LNCaP clone FGC (cell line): ENCODE measurements around the gene COG7.

ENCODE experiments used
- DNase-seq: peaks from one replicate; pipeline ENCODE4 v3.0.0-alpha.2; 2011; ENCODE audit warnings: low read depth
- H3K4me3 ChIP-seq: 2 replicates; pipeline ENCODE4 v1.5.1; 2011; ENCODE audit warnings: mild to moderate bottlenecking, low read depth, low read length, control low read depth
- TF ChIP-seq, protein P1 (sequence below): IDR thresholded peaks from 2 replicates; pipeline ENCODE4 v1.5.1; 2012; ENCODE audit warnings: mild to moderate bottlenecking; ENCODE audit not compliant: control insufficient read depth, insufficient read depth; ENCODE audit errors: extremely low read depth

The COG7 gene

GRCh38 chr16:23380501-23380951 is 72.5 kb downstream of the COG7 start:
- no peak for DNase-seq
- TF ChIP-seq, protein P1, sequence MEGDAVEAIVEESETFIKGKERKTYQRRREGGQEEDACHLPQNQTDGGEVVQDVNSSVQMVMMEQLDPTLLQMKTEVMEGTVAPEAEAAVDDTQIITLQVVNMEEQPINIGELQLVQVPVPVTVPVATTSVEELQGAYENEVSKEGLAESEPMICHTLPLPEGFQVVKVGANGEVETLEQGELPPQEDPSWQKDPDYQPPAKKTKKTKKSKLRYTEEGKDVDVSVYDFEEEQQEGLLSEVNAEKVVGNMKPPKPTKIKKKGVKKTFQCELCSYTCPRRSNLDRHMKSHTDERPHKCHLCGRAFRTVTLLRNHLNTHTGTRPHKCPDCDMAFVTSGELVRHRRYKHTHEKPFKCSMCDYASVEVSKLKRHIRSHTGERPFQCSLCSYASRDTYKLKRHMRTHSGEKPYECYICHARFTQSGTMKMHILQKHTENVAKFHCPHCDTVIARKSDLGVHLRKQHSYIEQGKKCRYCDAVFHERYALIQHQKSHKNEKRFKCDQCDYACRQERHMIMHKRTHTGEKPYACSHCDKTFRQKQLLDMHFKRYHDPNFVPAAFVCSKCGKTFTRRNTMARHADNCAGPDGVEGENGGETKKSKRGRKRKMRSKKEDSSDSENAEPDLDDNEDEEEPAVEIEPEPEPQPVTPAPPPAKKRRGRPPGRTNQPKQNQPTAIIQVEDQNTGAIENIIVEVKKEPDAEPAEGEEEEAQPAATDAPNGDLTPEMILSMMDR: no peak
- H3K4me3 ChIP-seq: no peak overlapping the region

- no peak for DNase-seq
- H3K4me3 ChIP-seq: no peak overlapping the region
- TF ChIP-seq, protein P1: no peak
Observed at GRCh38 chr16:23379707-23380106, 73.3 kb downstream of the COG7 start.

DNA sequence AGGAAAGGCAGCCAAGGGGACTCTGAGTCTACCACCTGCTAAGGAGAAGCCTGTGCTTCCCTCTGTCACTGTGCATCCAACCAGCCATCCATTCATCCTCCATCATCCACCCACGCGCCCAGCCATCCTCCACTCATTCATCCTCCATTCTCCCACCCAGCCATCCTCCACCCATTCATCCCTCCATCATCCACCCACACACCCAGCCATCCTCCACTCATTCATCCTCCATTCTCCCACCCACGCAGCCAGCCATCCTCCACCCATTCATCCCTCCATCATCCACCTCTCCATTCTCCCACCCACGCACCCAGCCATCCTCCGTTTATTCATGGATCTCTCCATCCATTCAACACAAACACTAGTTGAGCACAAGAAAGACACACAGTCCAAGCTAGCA is 74.1 kb downstream of the COG7 start:
- DNase-seq: no peak
- TF ChIP-seq, protein P1: no peak
- no peak overlapping the region for H3K4me3 ChIP-seq

DNA sequence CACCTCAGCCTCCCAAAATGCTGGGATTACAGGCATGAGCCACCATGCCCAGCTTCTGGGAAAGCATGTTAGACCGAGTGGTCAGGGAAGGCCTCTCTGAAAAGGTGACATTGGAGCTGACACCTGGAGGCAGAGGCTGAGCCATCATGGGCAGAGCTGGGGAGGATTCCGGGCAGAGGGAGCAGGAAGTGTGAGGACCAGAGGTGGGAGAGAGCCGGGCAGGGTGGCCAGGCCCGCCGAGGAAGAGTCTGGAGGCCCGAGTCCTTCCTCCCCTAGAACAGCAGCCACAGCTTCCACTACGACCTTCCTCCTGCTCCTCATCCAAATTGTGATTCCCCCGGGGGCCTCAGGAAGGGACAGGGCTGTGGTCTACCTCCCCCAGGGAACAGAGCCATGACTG is 74.7 kb downstream of the COG7 start:
- TF ChIP-seq, protein P1: no peak
- no peak for DNase-seq
- no peak overlapping the region for H3K4me3 ChIP-seq

DNA sequence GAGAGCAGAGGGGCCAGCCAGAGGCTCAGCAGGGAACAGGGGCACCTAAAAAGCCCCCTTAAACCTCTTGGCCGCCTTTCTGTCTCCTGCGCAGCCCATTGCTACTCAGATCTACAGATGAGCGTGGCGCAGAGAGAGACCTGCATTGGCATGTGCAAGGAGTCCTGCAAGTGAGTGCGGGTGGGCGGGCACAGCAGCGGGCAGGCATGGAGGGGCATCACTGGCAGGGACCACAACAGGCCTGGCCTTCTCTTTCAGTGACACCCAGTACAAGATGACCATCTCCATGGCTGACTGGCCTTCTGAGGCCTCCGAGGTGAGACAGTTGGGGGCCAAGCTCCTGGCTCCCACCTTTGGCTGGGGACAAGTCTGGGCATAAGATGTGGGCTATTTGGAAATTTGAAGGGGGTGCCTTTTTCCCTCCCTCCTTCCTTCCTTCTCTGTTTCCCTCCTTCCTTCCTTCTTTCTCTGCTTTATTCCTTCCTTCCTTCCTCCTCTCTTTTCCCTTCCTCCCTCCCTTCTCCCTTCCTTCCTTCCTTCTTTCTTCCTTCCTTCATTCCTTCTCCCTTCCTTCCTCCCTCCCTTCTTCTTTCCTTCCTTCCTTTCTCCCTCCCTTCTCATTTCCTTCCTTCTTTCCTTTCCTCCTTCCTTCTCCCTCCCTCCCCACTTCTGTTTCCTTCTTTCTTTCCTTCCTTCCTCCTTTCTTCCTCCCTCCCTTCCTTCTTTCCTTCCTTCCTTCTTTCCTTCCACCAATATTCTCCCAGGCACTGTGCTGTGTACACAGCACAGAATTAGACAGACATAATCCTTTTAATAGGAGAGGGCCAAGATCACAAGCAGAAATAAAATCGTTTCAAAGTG is 75.7 kb downstream of the COG7 start:
- TF ChIP-seq, protein P1: no peak
- DNase-seq: no peak
- no peak overlapping the region for H3K4me3 ChIP-seq

- H3K4me3 ChIP-seq: no peak overlapping the region
- no peak for DNase-seq
- TF ChIP-seq, protein P1: no peak
Observed at GRCh38 chr16:23375643-23376042, 77.3 kb downstream of the COG7 start.
